Neural cell (in vitro differentiated cells): ENCODE results near the gene LYPD3. TPM values are rescaled to one million over a fixed set of nuclear protein-coding genes. Genes with fewer than 3 reads are reported as not detected.

Experiments
- H2AFZ ChIP-seq: fragments of 200-600, 300-800 bp; sonication (generic), shearing (Covaris generic); 2 replicates; pipeline ENCODE4 v1.6.0; 2014; ENCODE audit warnings: low read depth, mild to moderate bottlenecking, antibody characterized with exemption, low read length, moderate library complexity
- H3F3A ChIP-seq: fragments of 200-600 bp; shearing (Covaris generic); 2 replicates; pipeline ENCODE4 v1.6.1; 2016; ENCODE audit warnings: mild to moderate bottlenecking, moderate library complexity, mixed read lengths, antibody characterized with exemption, low read length; ENCODE audit not compliant: insufficient read depth, poor library complexity, severe bottlenecking
- H3K27ac ChIP-seq: fragments of 200-600, 300-800 bp; sonication (generic), shearing (Covaris generic); 2 replicates; pipeline ENCODE4 v1.5.1; 2014; ENCODE audit warnings: mild to moderate bottlenecking, low read length, moderate library complexity
- H3K27me3 ChIP-seq: fragments of 300-800, 200-600 bp; sonication (generic), shearing (Covaris generic); 2 replicates; pipeline ENCODE4 v1.6.0; 2014; ENCODE audit warnings: mild to moderate bottlenecking, low read depth, low read length, moderate library complexity; ENCODE audit not compliant: insufficient read depth
- H3K36me3 ChIP-seq: fragments of 300-800, 200-600 bp; sonication (generic), shearing (Covaris generic); 2 replicates; pipeline ENCODE4 v1.5.1; 2014; ENCODE audit warnings: mild to moderate bottlenecking, antibody characterized with exemption, low read length, moderate library complexity; ENCODE audit not compliant: insufficient read depth
- H3K4me2 ChIP-seq: fragments of 300-800, 200-600 bp; sonication (generic), shearing (Covaris generic); 2 replicates; pipeline ENCODE4 v1.6.0; 2014; ENCODE audit warnings: mild to moderate bottlenecking, low read length
- H3K4me3 ChIP-seq: fragments of 300-800, 200-600 bp; sonication (generic), shearing (Covaris generic); 2 replicates; pipeline ENCODE4 v1.5.1; 2014; ENCODE audit warnings: mild to moderate bottlenecking, low read length, moderate library complexity
- H3K79me2 ChIP-seq: fragments of 200-600 bp; shearing (Covaris generic); replicated peaks from 2 replicates; pipeline ENCODE4 v1.6.0; 2014; ENCODE audit warnings: mild to moderate bottlenecking, low read length, moderate library complexity; ENCODE audit not compliant: insufficient read depth
- H3K9ac ChIP-seq: fragments of 300-800, 200-600 bp; sonication (generic), shearing (Covaris generic); 2 replicates; pipeline ENCODE4 v1.6.1; 2016; ENCODE audit warnings: mild to moderate bottlenecking, low read length, mixed read lengths
- H3K9me2 ChIP-seq: fragments of 200-600 bp; shearing (Covaris generic); 2 replicates; pipeline ENCODE4 v1.6.1; 2016; ENCODE audit warnings: mild to moderate bottlenecking, low read length, mixed read lengths; ENCODE audit not compliant: insufficient read depth
- H3K9me3 ChIP-seq: fragments of 200-600, 300-800 bp; sonication (generic), shearing (Covaris generic); 2 replicates; pipeline ENCODE4 v1.6.1; 2016; ENCODE audit warnings: mild to moderate bottlenecking, mixed run types, low read length, moderate library complexity, mixed read lengths
- H4K20me1 ChIP-seq: fragments of 200-600 bp; shearing (Covaris generic); 2 replicates; pipeline ENCODE4 v1.6.1; 2016; ENCODE audit warnings: mild to moderate bottlenecking, mixed run types; ENCODE audit not compliant: insufficient read depth
- CTCF ChIP-seq: fragments of 450-650 bp; IDR thresholded peaks from 2 replicates; pipeline ENCODE4 v1.5.1; 2014; ENCODE audit warnings: antibody characterized with exemption, mild to moderate bottlenecking, moderate library complexity; ENCODE audit not compliant: poor library complexity, severe bottlenecking
- EP300 ChIP-seq: fragments of 450-650 bp; conservative IDR thresholded peaks from 2 replicates; pipeline ENCODE4 v1.6.1; 2014; ENCODE audit warnings: antibody characterized with exemption, mild to moderate bottlenecking, moderate library complexity; ENCODE audit not compliant: poor library complexity, severe bottlenecking
- EZH2 ChIP-seq: fragments of 200-600, 300-800 bp; shearing (Covaris generic), sonication (generic); IDR thresholded peaks from 2 replicates; pipeline ENCODE4 v1.6.1; 2014; ENCODE audit warnings: antibody characterized with exemption, low read length, borderline replicate concordance, mild to moderate bottlenecking; ENCODE audit not compliant: insufficient read depth, poor library complexity, severe bottlenecking
- MXI1 ChIP-seq: fragments of 450-650 bp; conservative IDR thresholded peaks from 2 replicates; pipeline ENCODE4 v1.6.1; 2014; ENCODE audit warnings: antibody characterized with exemption, mild to moderate bottlenecking; ENCODE audit not compliant: poor library complexity, severe bottlenecking
- POLR2AphosphoS5 ChIP-seq: IDR thresholded peaks from 2 replicates; pipeline ENCODE4 v1.6.1; 2012
- RAD21 ChIP-seq: fragments of 450-650 bp; conservative IDR thresholded peaks from 2 replicates; pipeline ENCODE4 v1.6.1; 2014; ENCODE audit warnings: antibody characterized with exemption, mild to moderate bottlenecking, moderate library complexity
- REST ChIP-seq: IDR thresholded peaks from 2 replicates; pipeline ENCODE4 v1.6.1; 2012; ENCODE audit warnings: borderline replicate concordance
- SMC3 ChIP-seq: fragments of 450-650 bp; conservative IDR thresholded peaks from 2 replicates; pipeline ENCODE4 v1.6.1; 2014; ENCODE audit warnings: antibody characterized with exemption, mild to moderate bottlenecking, moderate library complexity; ENCODE audit not compliant: poor library complexity
- TAF1 ChIP-seq: IDR thresholded peaks from 2 replicates; pipeline ENCODE4 v1.6.1; 2012; ENCODE audit warnings: low read depth
- polyA plus RNA-seq: library from polyadenylated mRNA; depleted of rRNA; stranded (reverse); fragments of >200 nt; gene quantifications from 2 replicates; pipeline ENCODE4 v1.2.3, GENCODE V29; 2014

Gene LYPD3
- polyA plus RNA-seq, 1 donor from 2014 or later = not detected

DNA sequence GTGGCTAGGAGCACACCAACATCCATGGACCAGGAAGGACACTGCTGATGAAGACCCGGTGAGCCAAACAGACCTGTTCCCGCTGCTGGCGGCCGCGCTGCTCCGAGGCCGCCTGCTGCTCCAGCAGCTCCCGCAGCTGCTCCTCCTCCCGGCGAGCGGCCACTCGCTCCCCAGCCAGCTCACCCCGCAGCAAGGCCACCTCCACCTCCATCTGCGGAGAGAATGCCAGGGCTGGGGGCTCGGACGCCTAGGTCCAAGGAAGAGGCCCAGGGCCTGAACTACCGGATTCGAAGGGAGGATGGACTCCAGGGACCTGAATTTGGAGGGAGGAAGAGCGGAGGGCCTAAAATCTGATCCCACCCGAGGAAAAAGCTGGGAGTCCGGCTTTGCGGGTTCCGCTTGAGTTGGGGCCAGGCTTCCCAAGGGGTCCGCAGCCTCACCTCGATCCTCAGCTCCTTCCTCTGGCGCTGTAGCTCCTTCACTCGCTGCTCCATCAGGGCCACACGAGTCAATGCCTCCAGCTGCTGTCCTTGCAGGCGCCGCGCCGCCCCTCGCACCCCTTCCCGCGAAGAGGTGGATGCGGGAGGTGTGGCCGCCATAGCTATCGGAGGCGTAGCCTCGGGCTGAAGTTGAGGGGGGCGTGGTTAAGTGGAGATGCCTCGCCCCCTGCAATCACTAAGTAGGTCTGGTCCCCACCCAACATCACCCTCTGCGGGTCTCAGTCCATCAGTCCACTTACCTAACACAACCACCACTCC, 36.4 kb upstream of the LYPD3 start:
- Histone ChIP-seq H3K27me3 (peaks cover 5% of the 10 kb centered on the region), H4K20me1 (no peaks in the 10 kb centered on the region), H2AFZ (no peak overlapping the region), H3K9ac (no peak overlapping the region), H3K9me2 (no peaks in the 10 kb centered on the region), H3K36me3 (no peaks in the 10 kb centered on the region), H3F3A (no peaks in the 10 kb centered on the region), H3K4me2 (no peak overlapping the region), H3K79me2 (no peaks in the 10 kb centered on the region), H3K9me3 (no peaks in the 10 kb centered on the region), H3K27ac (no peak overlapping the region), H3K4me3 (no peak overlapping the region)
- no peak for TF ChIP-seq MXI1

GRCh38 chr19:43499042-43499441, 33.6 kb upstream of the LYPD3 start:
- no peak overlapping the region for H3K27ac ChIP-seq
- no peak overlapping the region for H3K4me2 ChIP-seq
- H3K9ac ChIP-seq = no peak overlapping the region
- no peaks in the 10 kb centered on the region for H3K36me3 ChIP-seq
- no peaks in the 10 kb centered on the region for H3K9me3 ChIP-seq
- no peak overlapping the region for H3K4me3 ChIP-seq
- TF ChIP-seq EZH2 = no peak
- TF ChIP-seq MXI1 = no peak
- no peak for TF ChIP-seq EP300
- no peak for TF ChIP-seq SMC3
- no peak for TF ChIP-seq RAD21
- TF ChIP-seq CTCF = no peak
- TF ChIP-seq TAF1 = no peak
- TF ChIP-seq REST = no peak
- no peak for TF ChIP-seq POLR2AphosphoS5
- H2AFZ ChIP-seq = no peak overlapping the region
- H3K27me3 ChIP-seq = no peaks in the 10 kb centered on the region
- H3K9me2 ChIP-seq = no peaks in the 10 kb centered on the region
- H3K79me2 ChIP-seq = no peaks in the 10 kb centered on the region
- no peaks in the 10 kb centered on the region for H3F3A ChIP-seq
- no peaks in the 10 kb centered on the region for H4K20me1 ChIP-seq
